SK-N-SH treated with all-trans-retinoic acid at 6 μM for 48 hours (cell line): ENCODE measurements around the gene KHDRBS1.

Source experiments
- ATAC-seq: fragments of 200-7000 bp; cut with Tn5 transposase; 3 replicates; pipeline ENCODE4 v1.9.1; 2020; ENCODE audit warnings: mild to moderate bottlenecking, moderate library complexity
- ARNTL ChIP-seq: fragments of 450-650 bp; formaldehyde crosslinking; IDR thresholded peaks from 2 replicates; pipeline ENCODE4 v1.5.0; 2020; ENCODE audit warnings: low read depth, mild to moderate bottlenecking, moderate library complexity, borderline replicate concordance
- BACH2 ChIP-seq: fragments of 250-450 bp; sonication (Bioruptor Pico); IDR thresholded peaks from 2 replicates; pipeline ENCODE4 v1.9.0; 2021; ENCODE audit warnings: mild to moderate bottlenecking, borderline replicate concordance
- CREB5 ChIP-seq: fragments of 250-450 bp; sonication (Bioruptor Pico); IDR thresholded peaks from 2 replicates; pipeline ENCODE4 v1.5.1; 2020; ENCODE audit warnings: low read depth, mild to moderate bottlenecking, moderate library complexity
- CSDC2 ChIP-seq: fragments of 250-450 bp; sonication (Bioruptor Pico); IDR thresholded peaks from 2 replicates; pipeline ENCODE4 v1.5.0; 2020; ENCODE audit warnings: mild to moderate bottlenecking, moderate library complexity
- CSRNP3 ChIP-seq: fragments of 250-450 bp; sonication (Bioruptor Pico); IDR thresholded peaks from 2 replicates; pipeline ENCODE4 v1.5.1; 2021; ENCODE audit warnings: mild to moderate bottlenecking, moderate library complexity
- ESRRG ChIP-seq: fragments of 250-450 bp; sonication (Bioruptor Pico); IDR thresholded peaks from 2 replicates; pipeline ENCODE4 v1.6.1; 2021; ENCODE audit warnings: mild to moderate bottlenecking
- GLIS3 ChIP-seq: fragments of 250-450 bp; sonication (Bioruptor Pico); IDR thresholded peaks from 2 replicates; pipeline ENCODE4 v1.5.0; 2020; ENCODE audit warnings: mild to moderate bottlenecking, moderate library complexity
- ISL1 ChIP-seq: fragments of 250-450 bp; sonication (Bioruptor Pico); IDR thresholded peaks from 2 replicates; pipeline ENCODE4 v2.1.2; 2022; ENCODE audit warnings: mild to moderate bottlenecking, moderate library complexity
- OSR1 ChIP-seq: fragments of 250-450 bp; sonication (Bioruptor Pico); IDR thresholded peaks from 2 replicates; pipeline ENCODE4 v1.8.0; 2022; ENCODE audit warnings: moderate library complexity, mild to moderate bottlenecking, inconsistent platforms
- PATZ1 ChIP-seq: fragments of 250-450 bp; sonication (Bioruptor Pico); IDR thresholded peaks from 2 replicates; pipeline ENCODE4 v1.8.0; 2020; ENCODE audit warnings: mild to moderate bottlenecking, moderate library complexity, borderline replicate concordance
- POU6F1 ChIP-seq: fragments of 250-450 bp; sonication (Bioruptor Pico); IDR thresholded peaks from 2 replicates; pipeline ENCODE4 v1.8.0; 2021; ENCODE audit warnings: low read depth, mild to moderate bottlenecking, moderate library complexity, borderline replicate concordance
- PPARA ChIP-seq: fragments of 250-450 bp; sonication (Bioruptor Pico); IDR thresholded peaks from 2 replicates; pipeline ENCODE4 v1.5.0; 2020; ENCODE audit warnings: mild to moderate bottlenecking, borderline replicate concordance
- RARB ChIP-seq: fragments of 250-450 bp; sonication (Bioruptor Pico); IDR thresholded peaks from 2 replicates; pipeline ENCODE4 v1.8.0; 2021; ENCODE audit warnings: mild to moderate bottlenecking, moderate library complexity
- TCF4 ChIP-seq: fragments of 250-450 bp; sonication (Bioruptor Pico); IDR thresholded peaks from 2 replicates; pipeline ENCODE4 v1.8.0; 2021; ENCODE audit warnings: mild to moderate bottlenecking, moderate library complexity, borderline replicate concordance
- TOX ChIP-seq: fragments of 250-450 bp; sonication (Bioruptor Pico); IDR thresholded peaks from 2 replicates; pipeline ENCODE4 v1.8.0; 2021; ENCODE audit warnings: mild to moderate bottlenecking, moderate library complexity, borderline replicate concordance
- TSHZ2 ChIP-seq: fragments of 250-450 bp; sonication (Bioruptor Pico); IDR thresholded peaks from 2 replicates; pipeline ENCODE4 v1.5.0; 2020; ENCODE audit warnings: mild to moderate bottlenecking, moderate library complexity
- ZC3H10 ChIP-seq: fragments of 250-450 bp; sonication (Bioruptor Pico); IDR thresholded peaks from 2 replicates; pipeline ENCODE4 v1.5.1; 2021; ENCODE audit warnings: mild to moderate bottlenecking, moderate library complexity
- ZFP3 ChIP-seq: fragments of 250-450 bp; sonication (Bioruptor Pico); IDR thresholded peaks from 2 replicates; pipeline ENCODE4 v1.5.0; 2020; ENCODE audit warnings: mild to moderate bottlenecking, moderate library complexity
- ZFP30 ChIP-seq: fragments of 450-650 bp; formaldehyde crosslinking; IDR thresholded peaks from 2 replicates; pipeline ENCODE4 v1.5.0; 2022; ENCODE audit warnings: mild to moderate bottlenecking, moderate library complexity
- ZNF70 ChIP-seq: fragments of 450-650 bp; formaldehyde crosslinking; IDR thresholded peaks from 2 replicates; pipeline ENCODE4 v1.5.0; 2020; ENCODE audit warnings: mild to moderate bottlenecking, moderate library complexity
- ZNF8 ChIP-seq: fragments of 450-650 bp; formaldehyde crosslinking; IDR thresholded peaks from 2 replicates; pipeline ENCODE4 v1.5.0; 2020; ENCODE audit warnings: mild to moderate bottlenecking, moderate library complexity

KHDRBS1 gene

GRCh38 chr1:32007591-32007940 is 6.1 kb upstream of the KHDRBS1 start:
- no peak for TF ChIP-seq ZC3H10 (CRISPR knock-in tag)
- TF ChIP-seq GLIS3 (CRISPR knock-in tag), result no peak
- no peak for TF ChIP-seq OSR1
- no peak for TF ChIP-seq TSHZ2 (CRISPR knock-in tag)
- no peak for TF ChIP-seq CREB5
- no peak for TF ChIP-seq ISL1 (CRISPR knock-in tag)
- TF ChIP-seq ZFP3, result no peak
- TF ChIP-seq PPARA (CRISPR knock-in tag), result no peak
- no peak for TF ChIP-seq TCF4 (CRISPR knock-in tag)
- no peak for TF ChIP-seq ZNF70 (CRISPR knock-in tag)
- TF ChIP-seq BACH2, result no peak

GRCh38 chr1:32010246-32010645 is 3.4 kb upstream of the KHDRBS1 start:
- TF ChIP-seq OSR1 (no peak), ESRRG (CRISPR knock-in tag) (no peak), ZNF70 (CRISPR knock-in tag) (no peak), PPARA (CRISPR knock-in tag) (no peak), TOX (CRISPR knock-in tag) (no peak), ARNTL (CRISPR knock-in tag) (no peak), CSDC2 (CRISPR knock-in tag) (no peak), GLIS3 (CRISPR knock-in tag) (no peak), RARB (CRISPR knock-in tag) (no peak), TSHZ2 (CRISPR knock-in tag) (no peak), ZC3H10 (CRISPR knock-in tag) (no peak), POU6F1 (CRISPR knock-in tag) (no peak), ISL1 (CRISPR knock-in tag) (no peak), PATZ1 (CRISPR knock-in tag) (no peak), ZFP3 (no peak), BACH2 (no peak)
- no peak for ATAC-seq

More at GRCh38 chr1:32007591-32007940, 6.1 kb upstream of the KHDRBS1 start:
- no peak for ATAC-seq

- ATAC-seq, result no peak
- TF ChIP-seq BACH2 (no peak), ARNTL (CRISPR knock-in tag) (no peak), CSRNP3 (CRISPR knock-in tag) (no peak), ZFP30 (CRISPR knock-in tag) (no peak), TSHZ2 (CRISPR knock-in tag) (no peak), CSDC2 (CRISPR knock-in tag) (no peak), GLIS3 (CRISPR knock-in tag) (no peak; the same call in 1 of the 2 replicates), ZNF8 (CRISPR knock-in tag) (no peak), PPARA (CRISPR knock-in tag) (no peak)
These were observed 821 bp upstream of the KHDRBS1 start for GRCh38 chr1:32012709-32013385.
